DMS153 treated with DMSO at 0.1 percent for 48 hours (cell line): ENCODE measurements around the gene CCNYL1.

ENCODE experiments used
- DNase-seq: peaks from one replicate; lab custom pipeline; 2025; ENCODE audit not compliant: unreplicated experiment; lab: John Stamatoyannopoulos, UW

The CCNYL1 gene

DNA sequence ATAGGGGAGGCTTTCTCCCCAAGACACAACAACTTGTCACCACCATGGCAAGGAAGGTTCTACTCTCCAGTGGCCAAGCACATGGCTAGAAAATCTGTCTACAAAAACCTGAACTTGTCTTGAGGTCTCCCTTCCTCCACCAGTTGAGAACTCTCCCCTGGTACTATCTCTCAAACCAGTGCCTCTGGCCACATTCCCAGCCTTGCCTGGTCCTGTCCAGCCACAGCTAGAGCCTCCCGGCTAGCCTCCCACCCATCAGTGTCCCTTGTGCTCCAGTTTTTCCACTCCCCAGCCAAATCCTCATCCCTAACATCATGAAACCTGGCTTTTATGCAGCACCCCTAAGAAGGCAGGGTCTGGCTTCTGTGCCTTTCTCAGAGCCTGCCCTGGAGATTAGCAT, 79.5 kb downstream of the CCNYL1 start:
- no peak for DNase-seq

DNA sequence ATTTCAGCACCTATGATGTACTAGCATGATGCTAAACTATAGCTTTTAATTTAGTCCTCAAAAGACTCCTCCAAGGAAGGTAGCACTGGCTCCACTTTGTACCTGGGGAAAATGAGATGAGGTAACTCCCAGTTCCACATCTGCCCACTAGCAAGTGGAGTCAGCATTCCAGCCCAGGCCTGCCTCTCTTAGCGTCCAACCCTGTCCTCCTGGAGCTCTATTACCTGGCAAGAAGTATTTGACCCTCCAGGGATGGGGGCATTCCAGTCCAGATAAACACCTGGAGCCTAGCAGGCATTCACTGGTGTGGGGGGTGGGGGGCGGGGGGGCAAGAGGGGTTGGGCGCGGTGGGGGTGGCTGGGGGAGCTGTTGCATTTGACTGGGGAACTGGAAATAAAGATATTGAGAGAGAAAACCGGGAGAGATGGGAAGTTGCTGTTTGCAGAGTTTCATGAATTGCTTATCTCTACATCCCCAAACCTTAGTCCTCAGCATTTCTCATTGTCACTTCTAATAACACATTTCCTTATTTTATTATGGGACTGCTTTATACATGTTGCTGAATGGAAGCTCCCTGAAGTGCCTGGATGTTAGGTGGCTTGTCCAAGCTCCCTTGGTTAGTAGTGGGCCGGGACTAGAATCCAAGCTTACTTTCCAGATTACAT, 80.3 kb downstream of the CCNYL1 start:
- no peak for DNase-seq

DNA sequence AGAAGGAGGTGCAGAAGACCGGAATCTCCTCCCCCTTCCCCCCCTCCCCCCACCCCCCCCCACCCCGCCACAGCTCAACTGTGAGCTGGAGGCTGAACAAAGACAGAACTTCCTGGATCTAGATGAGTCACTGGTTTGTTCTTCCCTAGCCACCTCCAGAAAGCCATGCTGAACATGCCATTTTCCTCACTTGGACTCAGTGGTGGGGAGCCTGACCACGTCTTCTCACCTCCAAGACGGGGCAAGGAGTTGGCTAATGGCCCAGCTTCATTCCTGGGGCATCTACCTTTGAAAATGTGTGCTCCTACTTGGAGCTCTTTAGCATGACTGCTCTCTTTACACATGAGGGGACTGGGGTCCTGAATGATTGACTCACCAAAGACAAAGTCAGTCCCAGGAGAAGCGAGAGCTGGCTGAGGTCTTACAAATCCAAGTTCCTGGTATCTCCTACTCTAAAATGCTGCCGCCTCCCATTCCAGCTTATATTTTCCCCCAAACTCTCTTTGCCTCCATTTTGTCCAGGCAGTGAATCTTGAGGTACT, 80.9 kb downstream of the CCNYL1 start:
- peak; percentile 49 for DNase-seq

DNA sequence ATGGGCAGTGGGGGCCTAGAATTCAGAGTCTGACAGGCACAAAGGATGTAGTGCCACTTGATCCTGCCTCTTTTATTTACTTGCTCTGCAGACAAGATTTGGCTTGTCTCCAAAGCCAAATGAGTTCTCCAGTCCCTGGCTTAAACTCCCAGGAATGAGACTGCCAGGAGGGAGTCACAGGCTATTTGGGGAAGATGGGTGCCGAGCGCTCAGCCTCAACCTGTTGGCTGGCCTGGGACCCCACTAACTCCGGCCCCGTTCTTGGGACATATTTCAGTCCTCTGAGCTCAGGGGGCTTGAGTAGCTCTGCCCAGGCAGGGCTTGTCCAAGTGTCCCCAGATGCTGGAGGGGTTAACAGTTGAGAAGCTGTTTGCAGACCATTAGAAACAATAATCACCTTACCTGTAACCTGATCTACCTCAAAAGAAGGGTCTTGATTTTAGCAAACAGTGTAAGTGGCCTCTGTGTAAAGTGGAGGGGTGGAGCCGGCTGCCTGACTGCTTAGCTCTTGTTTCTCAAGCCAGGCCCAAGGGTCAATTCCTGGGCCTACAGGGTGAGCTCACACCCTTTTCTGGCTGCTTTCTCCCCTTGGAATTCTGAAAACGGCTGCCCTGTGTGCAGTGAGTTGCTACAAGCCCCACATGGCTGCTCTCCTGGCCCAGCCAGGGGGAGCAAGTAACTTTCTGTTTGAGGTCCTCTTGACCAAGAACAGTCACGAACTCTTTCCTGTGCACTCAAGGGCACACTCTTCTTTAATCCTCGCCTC, 85.3 kb downstream of the CCNYL1 start:
- DNase-seq: peak; percentile 60

DNA sequence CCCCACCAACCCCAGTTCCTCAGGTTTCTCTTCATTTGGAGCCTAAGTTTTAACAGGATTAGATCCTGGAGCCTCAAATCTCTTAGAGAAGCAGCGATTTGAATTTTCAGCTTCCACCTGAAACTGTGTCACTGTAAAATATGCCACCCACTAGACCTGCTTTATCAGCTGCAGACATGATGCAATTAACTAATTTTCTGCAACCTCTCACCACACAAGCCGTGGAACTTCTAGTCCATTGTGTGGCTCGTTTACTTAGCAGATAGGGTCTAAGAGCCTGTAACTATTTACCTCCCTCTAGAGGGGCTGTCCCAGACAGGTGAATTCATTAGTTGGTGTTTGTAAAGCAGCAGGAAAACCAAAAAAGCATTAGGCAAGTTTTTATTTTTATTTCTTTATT, 89.8 kb downstream of the CCNYL1 start:
- DNase-seq: peak; percentile 47

DNA sequence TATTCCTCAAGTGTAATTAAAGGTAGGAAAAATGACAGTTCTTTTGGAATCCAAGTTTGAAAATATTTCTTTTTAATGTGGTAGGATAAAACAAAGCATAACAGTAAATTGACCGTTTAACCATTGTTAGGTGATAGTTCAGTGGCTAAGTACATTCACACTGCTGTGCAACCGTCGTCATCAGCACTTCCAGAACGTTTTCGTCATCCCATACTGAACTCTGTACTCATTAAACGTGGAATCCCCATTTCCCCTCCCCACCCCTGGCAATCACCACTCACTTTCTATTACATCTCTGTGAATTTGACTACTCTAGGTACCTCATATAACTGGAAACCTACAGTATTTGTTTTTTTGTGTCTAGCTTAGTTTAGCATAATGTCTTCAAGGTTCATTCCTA, 91.2 kb downstream of the CCNYL1 start:
- DNase-seq: no peak
